ENCODE results near the gene SEMA4D.
"Not testable (repeated sequence)": the region's sequence is repeated elsewhere in the genome, so short reads cannot be mapped to it uniquely, and the experiment has no call there.

SEMA4D gene

DNA sequence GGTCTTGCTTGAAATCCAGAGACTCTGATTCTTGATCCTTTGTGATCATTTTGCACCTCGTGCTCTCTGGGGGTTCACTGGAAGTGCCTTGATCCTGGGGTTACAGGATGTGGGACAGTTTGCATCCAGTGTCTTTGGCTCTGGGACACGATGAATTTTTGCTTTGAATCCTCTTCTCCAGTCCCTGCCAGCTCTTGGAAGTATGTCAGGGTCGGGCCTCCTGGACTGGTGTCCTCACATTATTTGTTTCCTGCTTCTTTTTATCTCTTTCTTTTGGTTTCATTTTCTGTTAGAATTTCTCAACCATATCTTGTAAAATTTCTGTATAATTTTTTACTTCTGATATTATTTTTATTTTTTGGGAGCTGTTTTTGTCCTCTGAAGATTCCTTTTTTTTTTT is 145.5 kb downstream of the SEMA4D start:
- H3K4me3 ChIP-seq (ENCODE audit: low read depth, low read length) = no peak overlapping the region
- TF ChIP-seq, protein P1, sequence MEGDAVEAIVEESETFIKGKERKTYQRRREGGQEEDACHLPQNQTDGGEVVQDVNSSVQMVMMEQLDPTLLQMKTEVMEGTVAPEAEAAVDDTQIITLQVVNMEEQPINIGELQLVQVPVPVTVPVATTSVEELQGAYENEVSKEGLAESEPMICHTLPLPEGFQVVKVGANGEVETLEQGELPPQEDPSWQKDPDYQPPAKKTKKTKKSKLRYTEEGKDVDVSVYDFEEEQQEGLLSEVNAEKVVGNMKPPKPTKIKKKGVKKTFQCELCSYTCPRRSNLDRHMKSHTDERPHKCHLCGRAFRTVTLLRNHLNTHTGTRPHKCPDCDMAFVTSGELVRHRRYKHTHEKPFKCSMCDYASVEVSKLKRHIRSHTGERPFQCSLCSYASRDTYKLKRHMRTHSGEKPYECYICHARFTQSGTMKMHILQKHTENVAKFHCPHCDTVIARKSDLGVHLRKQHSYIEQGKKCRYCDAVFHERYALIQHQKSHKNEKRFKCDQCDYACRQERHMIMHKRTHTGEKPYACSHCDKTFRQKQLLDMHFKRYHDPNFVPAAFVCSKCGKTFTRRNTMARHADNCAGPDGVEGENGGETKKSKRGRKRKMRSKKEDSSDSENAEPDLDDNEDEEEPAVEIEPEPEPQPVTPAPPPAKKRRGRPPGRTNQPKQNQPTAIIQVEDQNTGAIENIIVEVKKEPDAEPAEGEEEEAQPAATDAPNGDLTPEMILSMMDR (IDR thresholded peaks at IDR 0.05; ENCODE audit: low read depth, low read length) = no peak

DNA sequence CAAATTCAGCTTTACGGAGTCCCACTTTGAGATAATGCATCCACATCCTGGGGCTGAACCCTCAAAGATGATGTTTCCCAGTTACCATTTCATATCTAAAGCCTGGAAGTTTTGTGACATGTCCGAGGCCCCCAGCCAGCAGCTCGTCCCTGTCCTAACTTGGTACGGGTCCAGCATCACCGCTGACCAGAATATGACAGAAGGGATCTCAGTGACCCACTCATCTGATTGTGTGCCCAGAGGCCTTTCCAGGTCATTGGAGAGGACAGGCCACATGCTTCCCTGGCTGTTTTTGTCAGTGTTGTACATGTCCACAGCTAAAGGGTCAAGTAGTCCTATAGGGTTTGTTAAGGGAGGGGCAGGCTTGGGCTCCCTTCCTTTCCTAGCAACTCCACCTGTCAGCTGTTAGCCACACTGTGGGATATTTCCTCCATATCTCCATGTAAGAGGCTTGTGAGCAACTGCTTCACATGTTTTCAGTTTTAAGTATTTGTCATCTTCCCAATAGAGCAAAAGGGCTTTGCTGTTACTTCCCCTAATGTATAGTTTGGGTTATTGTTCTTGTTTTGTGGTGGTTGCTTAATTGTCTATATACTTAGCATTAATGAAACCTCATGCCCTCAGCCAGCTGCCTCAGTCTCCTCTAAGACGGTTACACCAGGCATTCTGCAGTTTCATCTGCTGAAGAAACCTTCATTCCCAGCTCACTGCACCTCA is 146.2 kb downstream of the SEMA4D start:
- no peak overlapping the region for H3K4me3 ChIP-seq (ENCODE audit: low read depth, low read length)
- TF ChIP-seq, protein P1 (IDR thresholded peaks at IDR 0.05; ENCODE audit: low read depth, low read length) = no peak

DNA sequence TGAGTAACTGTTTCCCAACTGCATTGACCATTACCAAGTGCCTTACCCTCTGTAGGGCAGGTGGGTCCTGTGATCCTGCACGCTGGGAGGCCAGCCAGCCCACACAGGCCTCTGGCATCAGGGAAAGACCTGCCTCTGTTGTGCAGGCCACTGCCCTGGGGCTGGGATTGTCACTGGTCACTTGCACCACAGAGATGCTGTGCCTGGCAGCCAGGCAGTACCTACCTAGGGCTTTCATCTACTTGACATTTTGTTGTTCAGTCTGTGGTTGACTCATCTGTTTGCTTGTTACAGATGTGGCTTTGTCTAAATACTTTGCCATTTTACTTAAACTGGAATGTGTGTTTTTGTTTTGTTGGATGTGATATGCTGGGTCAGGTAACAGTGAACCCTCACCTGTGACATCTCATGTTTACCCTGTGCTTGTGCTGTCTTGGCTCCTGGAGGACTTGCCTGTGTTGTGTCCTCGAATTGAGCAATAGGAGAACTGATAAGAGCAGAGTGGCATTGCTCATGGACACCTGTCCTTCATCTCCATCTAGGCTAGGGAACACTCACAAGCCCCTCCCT is 146.8 kb downstream of the SEMA4D start:
- TF ChIP-seq, protein P1 (IDR thresholded peaks at IDR 0.05; ENCODE audit: low read depth, low read length) = no peak
- no peak overlapping the region for H3K4me3 ChIP-seq (ENCODE audit: low read depth, low read length)

DNA sequence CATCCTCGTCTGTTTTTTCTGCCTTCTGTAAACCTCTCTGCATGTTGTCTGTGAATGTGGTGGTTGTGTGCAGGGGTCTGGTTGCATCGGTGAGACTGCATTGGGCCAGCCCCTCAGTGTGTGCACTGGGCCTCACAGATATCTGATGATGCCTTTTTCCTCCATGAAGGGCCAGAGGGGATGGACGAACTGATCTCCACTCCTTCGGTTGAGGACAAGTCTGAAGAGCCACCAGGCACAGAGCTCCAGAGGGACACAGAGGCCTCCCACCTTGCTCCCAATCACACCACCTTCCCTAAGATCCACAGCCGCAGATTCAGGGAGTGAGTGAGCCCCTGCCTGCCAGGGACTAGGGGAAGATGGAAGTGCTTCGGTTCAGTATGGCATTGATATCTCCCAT is 148.3 kb downstream of the SEMA4D start:
- no peak overlapping the region for H3K4me3 ChIP-seq (ENCODE audit: low read depth, low read length)
- TF ChIP-seq, protein P1 (IDR thresholded peaks at IDR 0.05; ENCODE audit: low read depth, low read length) = no peak

DNA sequence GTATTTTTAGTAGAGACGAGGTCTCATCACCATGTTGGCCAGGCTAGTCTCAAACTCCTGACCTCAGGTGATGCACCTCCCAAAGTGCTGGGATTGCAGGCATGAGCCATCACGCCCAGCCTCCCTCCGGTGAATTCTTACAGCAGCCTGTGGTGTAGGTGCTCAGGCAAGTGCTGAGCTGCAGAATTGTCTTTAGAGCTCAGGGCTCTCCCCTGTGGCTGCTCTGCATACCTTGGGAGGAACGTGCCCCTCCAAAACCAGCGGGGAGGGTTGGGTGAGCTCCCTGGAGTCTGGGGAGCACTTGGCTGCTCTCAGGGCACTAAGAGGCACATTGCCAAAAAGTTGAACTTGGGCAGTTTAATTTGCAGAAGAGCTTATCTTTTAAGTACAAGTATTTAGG is 150.3 kb downstream of the SEMA4D start:
- TF ChIP-seq, protein P1 (IDR thresholded peaks at IDR 0.05; ENCODE audit: low read depth, low read length) = no peak
- H3K4me3 ChIP-seq (ENCODE audit: low read depth, low read length) = no peak overlapping the region

DNA sequence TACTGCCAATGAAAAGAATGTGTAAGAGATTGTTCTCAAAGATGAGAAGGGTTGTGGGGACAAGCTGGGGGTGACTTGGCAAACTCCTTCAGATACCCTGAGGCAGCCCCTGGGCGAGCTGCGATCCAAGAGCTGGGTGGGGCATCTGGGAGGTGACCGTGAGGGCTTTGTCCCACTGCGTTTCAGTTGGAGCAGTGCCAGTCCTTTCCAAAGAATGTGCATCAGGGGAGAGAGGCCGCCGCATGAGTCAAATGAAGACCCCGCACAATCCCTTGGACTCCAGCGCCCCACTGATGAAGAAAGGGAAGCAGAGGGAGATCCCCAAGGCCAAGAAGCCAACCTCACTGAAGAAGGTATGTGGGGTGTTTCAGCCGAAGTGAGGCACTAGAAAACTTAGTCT is 151.2 kb downstream of the SEMA4D start:
- H3K4me3 ChIP-seq (ENCODE audit: low read depth, low read length) = no peak overlapping the region
- TF ChIP-seq, protein P1 (IDR thresholded peaks at IDR 0.05; ENCODE audit: low read depth, low read length) = no peak

DNA sequence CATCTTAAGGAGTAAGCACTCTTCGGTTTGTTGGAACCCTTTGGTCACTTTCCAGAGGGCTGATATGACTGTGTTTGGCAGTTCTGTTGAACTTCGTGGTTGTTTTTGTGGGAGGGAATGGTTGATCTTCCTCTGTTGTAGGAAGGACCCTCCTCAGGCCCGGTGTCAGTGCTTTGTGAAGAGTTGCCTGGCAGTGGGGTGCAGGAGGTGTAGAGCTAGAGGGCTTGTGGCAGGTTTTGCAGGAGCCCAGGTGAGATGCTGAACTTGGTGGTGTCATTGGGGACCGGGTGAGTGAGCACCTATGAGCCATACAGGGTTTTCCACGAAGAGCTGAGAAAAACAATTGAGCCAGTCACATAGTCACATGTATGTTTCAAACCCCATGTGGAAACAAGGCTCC is 152.4 kb downstream of the SEMA4D start:
- no peak overlapping the region for H3K4me3 ChIP-seq (ENCODE audit: low read depth, low read length)
- TF ChIP-seq, protein P1 (IDR thresholded peaks at IDR 0.05; ENCODE audit: low read depth, low read length) = no peak

DNA sequence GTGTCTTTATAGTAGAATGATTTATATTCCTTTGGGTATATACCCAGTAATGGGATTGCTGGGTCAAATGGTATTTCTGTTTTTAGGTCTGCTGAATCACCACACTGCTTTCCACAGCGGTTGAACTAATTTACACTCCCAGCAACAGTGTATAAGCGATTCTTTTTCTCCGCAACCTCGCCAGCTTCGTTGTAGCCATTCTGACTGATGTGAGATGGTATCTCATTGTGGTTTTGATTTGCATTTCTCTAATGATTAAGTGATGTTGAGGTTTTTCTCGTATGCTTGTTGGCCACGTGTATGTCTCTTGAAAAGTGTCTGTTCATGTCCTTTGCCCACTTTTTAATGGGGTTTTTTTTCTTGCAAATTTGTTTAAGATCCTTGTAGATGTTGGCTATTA is 154.1 kb downstream of the SEMA4D start:
- not testable (repeated sequence) for H3K4me3 ChIP-seq (ENCODE audit: low read depth, low read length)

Data from WI38 (cell line).